HFF-Myc (cell line): ENCODE measurements around the gene MAGI1.

Source experiments
- DNase-seq: peaks from one replicate; pipeline ENCODE4 v3.0.0-alpha.2; 2011; ENCODE audit warnings: low read depth; ENCODE audit errors: extremely low read depth
- H3K4me3 ChIP-seq: replicated peaks from 2 replicates; pipeline ENCODE4 v1.5.1; 2011; ENCODE audit warnings: low read depth, mild to moderate bottlenecking, control low read depth, low read length
- TF ChIP-seq, protein P1 (sequence below): IDR thresholded peaks from 2 replicates; pipeline ENCODE4 v1.5.1; 2012; ENCODE audit warnings: mild to moderate bottlenecking, low read depth, low read length, control low read depth; ENCODE audit errors: missing control alignments

Gene MAGI1

DNA sequence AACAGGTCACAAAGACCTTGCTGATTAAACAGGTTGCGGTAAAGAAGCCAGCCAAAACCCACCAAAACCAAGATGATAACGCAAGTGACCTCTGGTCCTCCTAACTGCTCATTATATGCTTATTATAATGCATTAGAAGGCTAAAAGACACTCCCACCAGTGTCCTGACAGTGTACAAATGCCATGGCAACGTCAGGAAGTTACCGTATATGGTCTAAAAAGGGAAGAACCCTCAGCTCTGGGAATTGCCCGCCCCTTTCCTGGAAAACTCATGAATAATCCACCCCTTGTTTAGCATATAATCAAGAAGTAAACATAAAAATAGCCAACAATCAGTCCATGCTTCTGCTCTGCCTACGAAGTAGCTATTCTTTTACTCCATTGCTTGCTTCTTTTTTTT is 108.1 kb downstream of the MAGI1 start:
- TF ChIP-seq, protein P1, sequence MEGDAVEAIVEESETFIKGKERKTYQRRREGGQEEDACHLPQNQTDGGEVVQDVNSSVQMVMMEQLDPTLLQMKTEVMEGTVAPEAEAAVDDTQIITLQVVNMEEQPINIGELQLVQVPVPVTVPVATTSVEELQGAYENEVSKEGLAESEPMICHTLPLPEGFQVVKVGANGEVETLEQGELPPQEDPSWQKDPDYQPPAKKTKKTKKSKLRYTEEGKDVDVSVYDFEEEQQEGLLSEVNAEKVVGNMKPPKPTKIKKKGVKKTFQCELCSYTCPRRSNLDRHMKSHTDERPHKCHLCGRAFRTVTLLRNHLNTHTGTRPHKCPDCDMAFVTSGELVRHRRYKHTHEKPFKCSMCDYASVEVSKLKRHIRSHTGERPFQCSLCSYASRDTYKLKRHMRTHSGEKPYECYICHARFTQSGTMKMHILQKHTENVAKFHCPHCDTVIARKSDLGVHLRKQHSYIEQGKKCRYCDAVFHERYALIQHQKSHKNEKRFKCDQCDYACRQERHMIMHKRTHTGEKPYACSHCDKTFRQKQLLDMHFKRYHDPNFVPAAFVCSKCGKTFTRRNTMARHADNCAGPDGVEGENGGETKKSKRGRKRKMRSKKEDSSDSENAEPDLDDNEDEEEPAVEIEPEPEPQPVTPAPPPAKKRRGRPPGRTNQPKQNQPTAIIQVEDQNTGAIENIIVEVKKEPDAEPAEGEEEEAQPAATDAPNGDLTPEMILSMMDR: no peak
- no peak overlapping the region for H3K4me3 ChIP-seq
- DNase-seq: no peak

- no peak overlapping the region for H3K4me3 ChIP-seq
- no peak for DNase-seq
- TF ChIP-seq, protein P1: no peak
Observed at GRCh38 chr3:65928110-65928509, 110.6 kb downstream of the MAGI1 start.

DNA sequence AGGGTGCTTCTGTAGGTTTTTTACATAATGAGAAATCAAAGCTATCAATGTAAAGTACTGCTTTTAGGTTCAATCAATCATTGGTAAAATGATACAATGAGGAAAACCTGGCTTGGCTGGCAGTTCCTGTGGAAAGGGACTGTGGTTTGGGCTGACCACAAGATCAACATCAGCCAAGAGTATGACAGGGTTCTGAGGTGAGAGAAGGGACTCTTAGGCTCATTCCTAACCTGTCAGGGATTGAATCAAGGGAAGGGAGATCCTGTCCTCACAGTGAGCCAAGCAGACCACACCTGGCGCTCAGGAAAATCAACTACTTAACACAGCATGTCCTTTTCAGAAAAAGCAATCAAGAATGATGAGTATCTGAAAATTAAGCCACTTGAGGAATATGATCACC is 111.1 kb downstream of the MAGI1 start:
- TF ChIP-seq, protein P1: no peak
- DNase-seq: no peak
- no peak overlapping the region for H3K4me3 ChIP-seq

DNA sequence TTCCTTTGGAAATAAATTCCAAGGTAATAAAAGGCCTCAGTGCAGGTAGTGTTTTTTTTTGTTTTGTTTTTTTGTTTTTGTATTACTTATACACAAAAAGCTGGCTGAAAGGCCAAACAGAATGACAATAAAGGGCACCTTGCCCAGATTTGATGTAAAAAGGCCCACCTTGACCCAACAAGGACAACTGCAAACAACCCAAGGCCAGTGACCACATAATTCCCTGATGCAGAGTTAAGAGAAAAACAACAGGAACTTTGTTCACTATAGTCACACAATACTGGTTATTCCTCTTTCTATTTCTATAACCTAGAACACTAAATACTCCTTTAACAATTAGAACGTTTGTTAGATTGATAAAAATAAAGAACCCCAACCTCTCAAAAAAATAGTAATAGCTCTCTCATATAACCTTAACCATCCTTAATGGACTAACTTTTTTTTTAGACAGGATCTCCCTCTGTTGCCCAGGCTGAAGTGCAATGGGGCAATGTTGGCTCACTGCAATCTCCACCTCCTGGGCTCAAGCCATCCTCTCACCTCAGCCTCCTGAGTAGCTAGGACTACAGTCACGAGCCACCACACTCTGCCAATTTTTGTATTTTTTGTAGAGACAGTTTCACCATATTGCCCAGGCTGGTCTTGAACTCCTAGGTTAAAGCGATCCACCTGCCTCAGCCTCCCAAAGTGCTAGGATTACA is 113.3 kb downstream of the MAGI1 start:
- no peak for DNase-seq
- H3K4me3 ChIP-seq: no peak overlapping the region
- TF ChIP-seq, protein P1: no peak

- DNase-seq: no peak
- H3K4me3 ChIP-seq: no peak overlapping the region
- TF ChIP-seq, protein P1: no peak
Observed at GRCh38 chr3:65924762-65925161, 114.0 kb downstream of the MAGI1 start.

DNA sequence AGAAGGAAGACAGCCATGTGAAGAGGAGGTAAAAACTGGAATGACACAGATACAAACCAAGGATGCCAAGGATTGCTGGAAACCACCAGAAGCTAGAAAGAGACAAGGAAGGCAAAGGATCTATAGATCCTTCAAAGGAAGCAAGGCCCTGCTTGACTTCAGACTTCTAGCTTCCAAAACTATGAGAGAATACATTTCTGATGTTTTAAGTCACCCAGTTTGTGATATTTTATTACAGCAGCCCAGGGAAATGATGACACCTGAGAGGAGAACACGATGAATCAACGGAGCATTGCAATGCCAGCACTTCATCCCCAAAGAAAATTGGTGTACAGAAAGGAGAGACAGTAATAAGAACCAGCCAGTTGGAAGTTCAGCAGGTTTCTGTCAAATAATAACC is 116.3 kb downstream of the MAGI1 start:
- DNase-seq: no peak
- TF ChIP-seq, protein P1: no peak
- H3K4me3 ChIP-seq: no peak overlapping the region

GRCh38 chr3:65919826-65920225 is 118.9 kb downstream of the MAGI1 start:
- TF ChIP-seq, protein P1: no peak
- DNase-seq: no peak
- H3K4me3 ChIP-seq: no peak overlapping the region
